Kasumi-1 (cell line): ENCODE results near the gene UNC5A.

Experiments
- DNase-seq, 2 experiments: peaks; one replicate each; lab custom pipeline; 2025; lab: John Stamatoyannopoulos, UW

Gene UNC5A

GRCh38 chr5:176821441-176821840, 11.1 kb downstream of the UNC5A start:
- no peak for DNase-seq

DNA sequence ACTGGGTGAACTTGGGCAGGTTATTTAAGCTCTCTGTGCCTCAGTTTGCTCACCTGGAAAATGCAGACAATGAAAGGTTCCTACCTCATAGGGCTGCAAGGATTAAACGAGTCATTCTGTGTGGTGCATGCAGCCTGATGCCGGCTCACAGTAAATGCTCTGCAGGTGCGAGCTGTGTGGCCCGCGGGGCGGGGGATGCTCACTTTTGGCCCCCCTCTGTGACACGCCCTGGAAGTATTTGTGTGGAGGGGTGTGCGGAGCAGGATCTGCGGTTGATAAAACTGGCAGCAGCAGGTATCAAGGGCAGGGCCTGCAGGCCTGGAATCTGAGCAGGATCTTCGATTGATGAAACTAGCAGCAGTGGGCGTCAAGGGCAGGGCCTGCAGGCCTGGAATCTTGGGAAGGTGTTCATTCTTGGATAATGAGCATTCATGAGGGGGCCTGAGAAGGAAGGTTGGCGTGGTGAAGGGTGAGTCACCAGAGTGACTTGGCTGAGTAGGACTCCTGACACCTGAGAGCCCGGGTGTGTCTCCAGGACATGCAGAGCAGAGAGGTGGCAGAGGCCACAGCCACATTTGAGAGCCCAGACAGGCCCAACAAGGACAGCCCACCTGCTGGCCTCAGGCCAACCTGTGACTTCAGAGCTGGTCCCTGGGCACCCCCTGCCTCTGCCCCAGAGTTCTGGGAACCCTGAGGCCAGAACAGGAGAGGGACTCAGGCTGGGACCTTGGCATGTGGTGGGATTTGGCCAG, 11.9 kb downstream of the UNC5A start:
- no peak for DNase-seq

GRCh38 chr5:176822793-176823481, 12.6 kb downstream of the UNC5A start:
- no peak for DNase-seq

- DNase-seq = no peak
Observed at GRCh38 chr5:176823869-176824412, 13.6 kb downstream of the UNC5A start.

GRCh38 chr5:176824604-176825003, 14.2 kb downstream of the UNC5A start:
- no peak for DNase-seq

DNA sequence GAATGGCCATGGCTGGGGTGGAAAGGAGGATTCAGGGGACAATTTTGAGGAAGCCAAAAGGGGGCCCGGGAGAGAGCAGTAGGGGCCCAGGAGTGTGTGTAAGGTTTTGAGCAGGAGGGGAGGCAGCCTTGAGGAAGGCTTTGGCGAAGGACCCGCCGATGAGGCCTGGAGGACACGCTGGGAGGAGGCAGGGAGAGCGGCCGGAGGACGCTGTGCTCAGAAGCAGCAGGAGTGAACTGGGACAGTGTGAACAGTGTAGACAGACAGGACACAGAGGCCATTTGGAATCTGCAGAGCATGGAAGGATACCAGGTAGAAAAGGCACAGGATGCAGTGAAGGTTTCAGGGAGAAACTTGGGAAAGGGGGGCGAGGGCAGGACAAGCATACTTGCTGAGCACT, 14.9 kb downstream of the UNC5A start:
- no peak for DNase-seq

- no peak for DNase-seq
Observed at GRCh38 chr5:176825957-176826356, 15.6 kb downstream of the UNC5A start.

- DNase-seq = no peak
Observed at GRCh38 chr5:176827736-176828414, 17.5 kb downstream of the UNC5A start.

DNA sequence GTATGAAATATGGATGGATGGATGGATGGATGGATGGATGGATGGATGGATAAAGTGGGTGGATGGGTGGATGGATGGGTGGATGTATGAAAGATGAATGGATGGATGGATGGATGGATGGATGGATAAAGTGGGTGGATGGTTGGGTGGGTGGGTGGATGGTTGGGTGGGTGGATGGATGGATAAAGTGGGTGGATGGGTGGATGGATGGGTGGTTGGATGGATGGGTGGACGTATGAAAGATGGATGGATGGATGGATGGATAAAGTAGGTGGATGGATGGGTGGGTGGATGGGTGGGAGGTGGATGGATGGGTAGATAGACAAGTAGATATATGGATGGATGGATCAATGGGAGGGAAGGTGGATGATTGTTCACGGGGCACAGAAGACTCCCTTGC, 19.0 kb downstream of the UNC5A start:
- DNase-seq = no peak

DNA sequence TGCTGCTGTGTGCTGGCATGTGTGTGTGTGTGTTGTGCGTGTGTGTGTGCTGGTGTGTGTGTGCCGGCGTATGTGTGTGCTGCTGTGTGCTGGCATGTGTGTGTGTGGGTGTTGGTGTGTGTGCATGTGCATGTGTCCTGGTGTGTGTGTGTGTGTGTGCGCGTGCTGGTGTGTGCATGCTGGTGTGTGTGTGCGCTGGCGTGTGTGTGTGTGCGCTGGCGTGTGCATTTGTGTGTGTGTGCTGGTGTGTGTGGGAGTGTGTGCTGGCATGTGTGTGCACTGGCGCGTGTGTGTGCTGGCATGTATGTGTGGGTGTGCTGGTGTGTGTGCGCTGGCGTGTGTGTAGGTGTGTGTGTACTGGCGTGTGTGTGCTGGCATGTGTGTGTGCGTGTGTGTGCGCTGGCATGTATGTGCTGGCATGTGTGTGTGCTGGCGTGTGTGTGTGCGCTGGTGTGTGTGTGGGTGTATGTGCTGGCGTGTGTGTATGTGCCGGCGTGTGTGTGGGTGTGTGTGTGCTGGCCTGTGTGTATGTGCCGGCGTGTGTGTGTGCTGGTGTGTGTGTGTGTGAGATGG, 20.1 kb downstream of the UNC5A start:
- no peak for DNase-seq

GRCh38 chr5:176830995-176831423, 20.6 kb downstream of the UNC5A start:
- DNase-seq = no peak

GRCh38 chr5:176831425-176831824, 21.1 kb downstream of the UNC5A start:
- DNase-seq = no peak

DNA sequence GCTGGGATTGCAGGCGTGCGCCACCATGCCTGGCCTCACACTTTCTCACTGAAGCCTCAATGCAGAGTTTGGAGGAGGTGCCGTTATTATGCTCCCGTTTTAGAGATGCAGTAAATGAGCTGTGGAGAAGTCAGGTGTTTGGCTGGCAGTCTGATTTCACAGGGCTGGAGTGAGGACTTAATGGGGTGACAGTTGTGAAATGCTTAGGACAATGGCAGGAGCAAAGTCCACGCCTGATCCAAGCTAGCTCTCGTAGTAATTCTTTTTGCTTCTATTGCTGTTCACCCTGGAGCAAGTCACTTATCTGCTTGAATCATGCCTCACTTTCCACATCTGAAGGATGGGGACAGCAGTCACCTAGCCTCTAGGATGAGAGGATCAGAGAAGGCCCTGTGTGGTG, 21.8 kb downstream of the UNC5A start:
- DNase-seq = no peak

GRCh38 chr5:176833286-176833685, 22.9 kb downstream of the UNC5A start:
- DNase-seq = no peak

DNA sequence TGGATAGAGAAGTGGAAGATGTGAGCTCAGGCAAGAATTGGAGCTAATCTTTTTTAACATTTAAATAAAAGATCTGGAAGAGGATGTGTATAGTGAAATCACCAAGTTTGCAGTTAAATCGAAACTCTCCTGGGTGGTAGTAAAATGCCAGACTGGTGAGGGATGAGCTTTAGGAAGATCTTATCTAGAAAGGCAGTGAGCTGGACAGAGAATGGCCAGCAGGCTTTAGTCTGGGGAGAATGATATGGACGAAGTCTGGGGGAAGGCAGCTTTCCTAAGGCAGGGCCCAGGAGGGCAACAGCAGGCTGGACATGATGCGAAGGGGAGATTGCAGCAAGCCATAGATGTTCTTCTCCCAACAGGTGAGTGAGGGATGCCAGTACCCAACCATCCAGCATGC, 25.6 kb downstream of the UNC5A start:
- DNase-seq = no peak

GRCh38 chr5:176836811-176837706, 26.7 kb downstream of the UNC5A start:
- no peak for DNase-seq

- peak; percentile 74 to 77 for DNase-seq
Observed at GRCh38 chr5:176837707-176838115, 27.4 kb downstream of the UNC5A start.

DNA sequence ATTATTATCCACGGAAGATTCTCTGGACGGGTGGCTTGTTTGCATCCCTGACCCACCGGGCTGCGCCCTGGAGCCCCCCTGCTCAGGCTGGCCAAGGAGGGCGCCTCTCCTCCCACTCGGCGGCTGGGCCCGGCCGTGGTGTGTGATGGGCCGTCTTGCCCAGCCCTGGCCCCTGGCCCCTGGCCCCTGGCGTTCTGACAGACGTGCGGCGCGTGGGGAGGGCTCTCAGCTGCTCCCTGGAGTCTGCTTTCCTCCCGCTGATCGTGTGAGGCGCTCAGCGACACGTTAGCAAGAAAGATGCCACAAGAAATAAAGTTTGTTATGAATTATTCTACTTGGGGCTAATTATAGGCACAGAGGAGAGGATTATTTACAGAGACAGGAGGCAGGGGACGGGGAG, 33.3 kb downstream of the UNC5A start:
- no peak for DNase-seq

DNA sequence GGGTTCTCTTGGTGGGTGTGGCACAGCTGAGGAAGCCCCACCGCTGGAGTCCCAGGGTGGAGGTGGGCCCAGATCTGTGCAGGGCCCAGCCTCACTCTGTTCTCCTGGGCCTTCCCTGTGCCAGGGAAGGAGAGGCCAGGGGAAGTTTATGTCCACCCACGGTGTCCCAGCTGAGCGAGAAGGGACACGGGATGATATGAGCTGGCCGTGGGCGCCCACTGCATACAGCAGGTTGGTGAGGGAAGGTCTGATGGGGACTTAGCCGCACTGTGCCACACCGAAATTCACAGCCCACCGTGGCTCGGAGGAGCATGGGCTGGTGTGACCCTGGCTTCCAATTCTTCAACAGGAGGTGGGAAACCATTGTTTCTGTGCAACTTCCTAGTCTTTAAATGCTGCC, 33.9 kb downstream of the UNC5A start:
- no peak for DNase-seq

DNA sequence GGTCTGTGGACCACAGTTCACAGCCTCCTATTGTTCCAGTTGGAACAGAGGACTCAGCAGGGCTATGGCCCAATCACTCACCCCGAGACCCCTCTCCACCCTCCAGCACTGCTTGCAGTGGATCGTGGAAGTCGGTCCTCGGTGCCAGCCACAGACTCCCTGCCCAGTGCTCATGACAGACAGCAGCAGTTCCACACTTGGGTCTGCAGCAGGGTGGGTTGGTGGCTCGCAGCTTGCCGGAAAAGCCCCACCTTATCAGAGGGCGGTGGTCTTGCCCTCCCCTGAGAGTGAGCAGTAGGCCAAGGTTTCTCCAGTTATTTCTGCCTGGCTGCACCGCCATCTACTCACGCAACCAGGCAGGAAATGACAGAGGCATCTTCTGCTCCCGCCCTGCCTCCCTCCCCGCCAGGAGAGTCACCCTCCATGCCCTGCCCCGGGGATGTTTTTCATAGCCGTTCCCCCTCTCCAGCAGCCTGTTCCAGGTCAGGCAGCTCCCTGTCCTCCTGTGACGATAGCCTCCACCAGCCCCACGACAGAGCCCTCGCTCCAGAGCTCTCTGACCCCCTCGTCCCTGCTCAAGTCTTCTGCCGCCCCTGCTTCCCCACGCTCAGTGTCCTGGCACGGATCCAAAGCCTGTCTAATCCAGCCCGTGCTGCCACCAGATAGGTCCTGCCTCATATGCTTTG, 34.5 kb downstream of the UNC5A start:
- no peak for DNase-seq

- no peak for DNase-seq
Observed at GRCh38 chr5:176845392-176845713, 35.0 kb downstream of the UNC5A start.
